ENCODE results near the gene ZC3H11A.

Gene ZC3H11A

GRCh38 chr1:203842559-203842876, 47.1 kb downstream of the ZC3H11A start:
- Histone ChIP-seq H3K9ac (no peak overlapping the region), H3K79me2 (ENCODE audit: insufficient read depth, low read depth) (peaks cover 5% of the 10 kb centered on the region; the same call in 1 of the 2 replicates), H3K4me1 (ENCODE audit: low read depth, poor library complexity, severe bottlenecking) (no peaks in the 10 kb centered on the region), H2AFZ (ENCODE audit: low read depth) (no peak overlapping the region), H3K27me3 (ENCODE audit: insufficient read depth, low read depth) (no peaks in the 10 kb centered on the region), H4K20me1 (ENCODE audit: insufficient read depth) (no peaks in the 10 kb centered on the region), H3K27ac (no peak overlapping the region), H3K4me3 (IDR thresholded peaks at IDR 0.05; ENCODE audit: insufficient read depth, low read depth, low read length) (no peak overlapping the region), H3K4me2 (no peak overlapping the region), H3K36me3 (ENCODE audit: insufficient read depth) (peaks cover 20% of the 10 kb centered on the region; the same call in 1 of the 2 replicates)
- TF ChIP-seq, protein P1, sequence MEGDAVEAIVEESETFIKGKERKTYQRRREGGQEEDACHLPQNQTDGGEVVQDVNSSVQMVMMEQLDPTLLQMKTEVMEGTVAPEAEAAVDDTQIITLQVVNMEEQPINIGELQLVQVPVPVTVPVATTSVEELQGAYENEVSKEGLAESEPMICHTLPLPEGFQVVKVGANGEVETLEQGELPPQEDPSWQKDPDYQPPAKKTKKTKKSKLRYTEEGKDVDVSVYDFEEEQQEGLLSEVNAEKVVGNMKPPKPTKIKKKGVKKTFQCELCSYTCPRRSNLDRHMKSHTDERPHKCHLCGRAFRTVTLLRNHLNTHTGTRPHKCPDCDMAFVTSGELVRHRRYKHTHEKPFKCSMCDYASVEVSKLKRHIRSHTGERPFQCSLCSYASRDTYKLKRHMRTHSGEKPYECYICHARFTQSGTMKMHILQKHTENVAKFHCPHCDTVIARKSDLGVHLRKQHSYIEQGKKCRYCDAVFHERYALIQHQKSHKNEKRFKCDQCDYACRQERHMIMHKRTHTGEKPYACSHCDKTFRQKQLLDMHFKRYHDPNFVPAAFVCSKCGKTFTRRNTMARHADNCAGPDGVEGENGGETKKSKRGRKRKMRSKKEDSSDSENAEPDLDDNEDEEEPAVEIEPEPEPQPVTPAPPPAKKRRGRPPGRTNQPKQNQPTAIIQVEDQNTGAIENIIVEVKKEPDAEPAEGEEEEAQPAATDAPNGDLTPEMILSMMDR (conservative IDR thresholded peaks at IDR 0.05; ENCODE audit: low read depth, low read length), result no peak

GRCh38 chr1:203843435-203843834, 48.0 kb downstream of the ZC3H11A start:
- H4K20me1 ChIP-seq (ENCODE audit: insufficient read depth), result no peaks in the 10 kb centered on the region
- TF ChIP-seq, protein P1 (conservative IDR thresholded peaks at IDR 0.05; ENCODE audit: low read depth, low read length), result no peak
- no peak overlapping the region for H3K9ac ChIP-seq
- no peaks in the 10 kb centered on the region for H3K4me1 ChIP-seq (ENCODE audit: low read depth, poor library complexity, severe bottlenecking)
- H3K36me3 ChIP-seq (ENCODE audit: insufficient read depth), result peaks cover 22% of the 10 kb centered on the region; the same call in 1 of the 2 replicates
- H3K27me3 ChIP-seq (ENCODE audit: insufficient read depth, low read depth), result no peaks in the 10 kb centered on the region
- H3K4me2 ChIP-seq, result no peak overlapping the region
- H3K79me2 ChIP-seq (ENCODE audit: insufficient read depth, low read depth), result peaks cover 5% of the 10 kb centered on the region; the same call in 1 of the 2 replicates
- no peak overlapping the region for H2AFZ ChIP-seq (ENCODE audit: low read depth)
- no peak overlapping the region for H3K4me3 ChIP-seq (IDR thresholded peaks at IDR 0.05; ENCODE audit: insufficient read depth, low read depth, low read length)
- no peak overlapping the region for H3K27ac ChIP-seq
